ENCODE results near the gene CSRP2.
A peak's percentile ranks its signal among the peaks of the same experiment; 100 is the strongest.

The CSRP2 gene

GRCh38 chr12:76878899-76879709 is at the start of gene CSRP2:
CSRP2 (minus strand) TSS chr12:76879019; CDS start chr12:76866260, 12,759 bp downstream.
- DNase-seq: peak; percentile 60

GRCh38 chr12:76927170-76927784 is 48.5 kb upstream of the CSRP2 start:
- DNase-seq: no peak

- no peak for DNase-seq
Measured at GRCh38 chr12:76925135-76925534, 46.3 kb upstream of the CSRP2 start.

- DNase-seq: no peak
Measured at GRCh38 chr12:76922866-76923265, 44.0 kb upstream of the CSRP2 start.

GRCh38 chr12:76921891-76922664 is 43.3 kb upstream of the CSRP2 start:
- DNase-seq: no peak

- no peak for DNase-seq
Measured at GRCh38 chr12:76921100-76921471, 42.3 kb upstream of the CSRP2 start.

- no peak for DNase-seq
Measured at GRCh38 chr12:76920172-76921099, 41.6 kb upstream of the CSRP2 start.

GRCh38 chr12:76919383-76920171 is 40.8 kb upstream of the CSRP2 start:
- DNase-seq: no peak

- no peak for DNase-seq
Measured at GRCh38 chr12:76916170-76916540, 37.3 kb upstream of the CSRP2 start.

GRCh38 chr12:76915361-76916169 is 36.7 kb upstream of the CSRP2 start:
- DNase-seq: no peak

- no peak for DNase-seq
Measured at GRCh38 chr12:76914102-76914859, 35.5 kb upstream of the CSRP2 start.

- DNase-seq: no peak
Measured at GRCh38 chr12:76909290-76909689, 30.5 kb upstream of the CSRP2 start.

GRCh38 chr12:76908303-76909017 is 29.6 kb upstream of the CSRP2 start:
- no peak for DNase-seq

GRCh38 chr12:76901628-76902380 is 23.0 kb upstream of the CSRP2 start:
- DNase-seq: no peak

GRCh38 chr12:76899522-76899921 is 20.7 kb upstream of the CSRP2 start:
- DNase-seq: no peak

GRCh38 chr12:76898442-76898841 is 19.6 kb upstream of the CSRP2 start:
- no peak for DNase-seq

GRCh38 chr12:76896274-76896673 is 17.5 kb upstream of the CSRP2 start:
- no peak for DNase-seq

GRCh38 chr12:76895796-76896195 is 17.0 kb upstream of the CSRP2 start:
- DNase-seq: no peak

GRCh38 chr12:76891609-76892008 is 12.8 kb upstream of the CSRP2 start:
- no peak for DNase-seq

All from NCI-H1048 (cell line).